ENCODE measurements around the gene PIM3.
"Not testable (repeated sequence)": the region's sequence is repeated elsewhere in the genome, so short reads cannot be mapped to it uniquely, and the experiment has no call there.

Gene PIM3

GRCh38 chr22:49943771-49944398 lies 16.7 kb upstream of the PIM3 start:
- no peak for DNase-seq

GRCh38 chr22:49944399-49944891 lies 16.1 kb upstream of the PIM3 start:
- DNase-seq = no peak

- DNase-seq = not testable (repeated sequence)
Measured at GRCh38 chr22:49945042-49945794, 15.4 kb upstream of the PIM3 start.

- DNase-seq = no peak
Measured at GRCh38 chr22:49946612-49947295, 13.8 kb upstream of the PIM3 start.

GRCh38 chr22:49947296-49947622 lies 13.3 kb upstream of the PIM3 start:
- no peak for DNase-seq

GRCh38 chr22:49948116-49948957 lies 12.2 kb upstream of the PIM3 start:
- no peak for DNase-seq

GRCh38 chr22:49948958-49949913 lies 11.3 kb upstream of the PIM3 start:
- DNase-seq = no peak

GRCh38 chr22:49949914-49950292 lies 10.7 kb upstream of the PIM3 start:
- DNase-seq = no peak

GRCh38 chr22:49950396-49950994 lies 10.1 kb upstream of the PIM3 start:
- no peak for DNase-seq

- peak; percentile 19 for DNase-seq
Measured at GRCh38 chr22:49951000-49951677, 9.4 kb upstream of the PIM3 start.

- no peak for DNase-seq
Measured at GRCh38 chr22:49951678-49951985, 8.9 kb upstream of the PIM3 start.

GRCh38 chr22:49951986-49952896 lies 8.3 kb upstream of the PIM3 start:
- no peak for DNase-seq

- DNase-seq = no peak
Measured at GRCh38 chr22:49953027-49953679, 7.4 kb upstream of the PIM3 start.

- no peak for DNase-seq
Measured at GRCh38 chr22:49953680-49954344, 6.8 kb upstream of the PIM3 start.

GRCh38 chr22:49954354-49954753 lies 6.2 kb upstream of the PIM3 start:
- no peak for DNase-seq

GRCh38 chr22:49954991-49955580 lies 5.5 kb upstream of the PIM3 start:
- no peak for DNase-seq

GRCh38 chr22:49955581-49956417 lies 4.8 kb upstream of the PIM3 start:
- DNase-seq = no peak

- DNase-seq = no peak
Measured at GRCh38 chr22:49956418-49956770, 4.2 kb upstream of the PIM3 start.

All from NCI-H2171 treated with DMSO at 0.1 percent for 48 hours (cell line).